Measurements from ENCODE around the gene UVSSA.

The UVSSA gene

DNA sequence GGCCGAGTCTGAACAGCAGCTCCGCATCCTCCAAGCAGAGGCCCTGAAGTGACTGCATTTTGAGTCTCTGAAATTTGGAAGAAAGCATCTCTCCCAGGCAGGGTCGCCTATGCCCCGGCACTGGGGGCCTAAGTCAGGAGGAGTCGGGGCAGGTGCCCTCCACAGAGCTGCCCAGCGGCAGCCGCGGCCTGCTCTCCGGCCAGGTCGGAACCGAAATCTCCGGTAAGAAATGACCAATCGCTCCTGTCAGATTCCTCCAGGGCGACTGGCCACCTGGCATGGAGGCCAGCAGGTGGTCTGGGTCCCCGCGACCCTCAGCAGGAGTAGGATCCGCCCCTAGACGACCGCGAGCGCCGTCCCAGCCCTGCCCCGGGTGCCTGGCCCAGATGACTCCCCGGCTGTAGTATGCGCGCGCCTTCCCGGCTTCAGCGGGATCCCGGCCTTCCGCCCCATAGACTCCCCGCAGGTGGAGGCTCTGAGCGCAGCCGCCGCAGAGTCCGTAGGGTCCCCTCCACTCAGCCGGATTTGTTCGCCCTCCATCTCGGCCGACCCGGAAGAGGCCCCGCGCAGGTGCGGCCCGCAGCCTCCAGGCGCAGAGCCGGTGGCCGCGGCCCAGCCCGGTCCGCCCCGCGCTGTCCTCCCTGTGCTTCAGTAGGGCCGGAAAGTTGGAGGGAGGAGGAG, 57.7 kb downstream of the UVSSA start:
- no peak for DNase-seq (ENCODE audit: low read depth in 2 of 3, low spot score in 1 of 3)

DNA sequence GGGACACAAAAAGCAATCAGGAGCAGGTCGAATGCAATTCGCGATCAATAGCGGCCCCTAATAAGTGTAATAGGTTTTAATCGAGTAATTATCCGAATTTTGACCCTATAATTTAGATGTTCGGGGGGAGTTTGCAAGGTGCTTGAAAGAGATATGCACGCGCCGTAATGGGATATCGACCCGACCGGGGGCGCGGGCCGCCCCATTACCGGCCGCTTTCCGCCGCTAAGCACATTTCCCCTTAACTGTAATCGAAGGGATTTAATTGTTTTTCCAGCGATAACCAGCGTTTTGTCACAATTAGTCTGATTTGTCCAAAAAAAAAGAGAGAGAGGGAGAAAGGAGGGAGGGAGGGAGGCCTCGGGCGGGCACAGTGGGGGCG, 58.2 kb downstream of the UVSSA start:
- DNase-seq (ENCODE audit: low read depth in 2 of 3, low spot score in 1 of 3): no peak

DNA sequence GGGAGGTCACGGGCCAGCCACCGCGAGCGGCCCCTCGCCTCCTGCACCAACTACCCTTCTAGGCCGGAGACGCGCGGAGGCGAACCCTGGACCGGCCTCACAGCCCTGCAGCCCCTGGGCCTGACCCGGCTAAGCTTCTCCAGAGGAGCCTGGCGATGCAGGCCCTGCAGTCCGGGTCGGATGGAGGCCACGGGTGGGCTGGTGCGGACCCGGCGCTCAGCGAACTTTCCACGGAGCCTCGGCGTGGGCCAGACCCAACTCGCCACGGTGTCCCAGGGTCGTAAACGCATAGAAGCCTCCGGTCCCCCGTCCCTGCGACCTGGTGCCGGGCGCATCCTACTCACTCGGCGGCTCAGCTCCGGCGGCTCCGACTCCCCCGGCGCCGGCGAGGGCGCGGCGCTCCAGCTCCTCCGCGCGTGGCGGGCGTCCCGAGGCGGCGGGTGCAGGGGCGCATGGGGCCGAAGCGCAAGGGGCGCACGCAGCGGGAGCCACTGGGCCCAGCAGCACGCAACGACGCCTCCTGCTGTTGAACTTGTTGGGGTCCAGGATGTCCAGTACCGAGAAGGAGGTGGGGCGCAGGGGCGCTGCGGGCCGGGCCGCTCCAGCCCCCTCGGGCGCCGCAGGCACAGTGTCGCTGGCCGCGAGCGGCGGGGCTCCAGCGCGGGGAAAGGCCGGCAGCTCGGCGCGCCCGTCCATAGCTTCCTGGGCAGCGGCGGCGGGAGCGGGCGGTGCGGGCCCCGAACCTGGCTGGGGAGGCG, 58.8 kb downstream of the UVSSA start:
- DNase-seq (ENCODE audit: low read depth in 2 of 3, low spot score in 1 of 3): no peak

DNA sequence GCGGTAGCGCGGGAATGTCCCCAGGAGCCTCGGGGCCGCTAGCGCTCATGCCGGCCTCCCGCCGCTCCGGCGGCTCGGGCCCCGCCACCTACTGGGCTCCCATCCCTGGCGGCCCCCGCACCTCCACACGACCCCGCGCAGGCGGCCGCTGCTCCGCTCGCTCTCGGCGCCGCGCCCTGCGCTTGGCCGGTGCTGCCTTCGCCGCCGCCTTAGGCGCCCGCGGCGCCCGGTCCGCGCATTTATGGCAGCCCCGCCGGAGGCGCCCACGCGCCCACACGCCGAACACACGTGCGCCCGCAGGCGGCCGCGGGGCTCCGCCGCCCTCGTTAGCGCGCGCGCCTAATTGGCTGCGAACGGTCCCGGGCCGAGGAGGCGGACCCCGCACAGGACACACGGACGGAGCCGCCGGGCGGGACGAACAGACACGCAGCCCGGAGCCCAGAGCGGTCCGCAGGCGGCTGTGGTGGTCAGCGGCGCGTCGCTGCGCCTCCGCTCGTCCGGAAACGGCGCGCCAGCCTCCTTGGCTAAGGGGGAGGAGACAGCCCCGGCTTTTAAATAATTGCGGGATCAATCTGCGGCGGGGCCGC, 59.5 kb downstream of the UVSSA start, which contains the start of gene NKX1-1:
Gene NKX1-1, minus strand, starts transcription at position 49 of the 587 bp plus-strand sequence. Its CDS starts 0 bp downstream, at position 49.
- no peak for DNase-seq (ENCODE audit: low read depth in 2 of 3, low spot score in 1 of 3)

DNA sequence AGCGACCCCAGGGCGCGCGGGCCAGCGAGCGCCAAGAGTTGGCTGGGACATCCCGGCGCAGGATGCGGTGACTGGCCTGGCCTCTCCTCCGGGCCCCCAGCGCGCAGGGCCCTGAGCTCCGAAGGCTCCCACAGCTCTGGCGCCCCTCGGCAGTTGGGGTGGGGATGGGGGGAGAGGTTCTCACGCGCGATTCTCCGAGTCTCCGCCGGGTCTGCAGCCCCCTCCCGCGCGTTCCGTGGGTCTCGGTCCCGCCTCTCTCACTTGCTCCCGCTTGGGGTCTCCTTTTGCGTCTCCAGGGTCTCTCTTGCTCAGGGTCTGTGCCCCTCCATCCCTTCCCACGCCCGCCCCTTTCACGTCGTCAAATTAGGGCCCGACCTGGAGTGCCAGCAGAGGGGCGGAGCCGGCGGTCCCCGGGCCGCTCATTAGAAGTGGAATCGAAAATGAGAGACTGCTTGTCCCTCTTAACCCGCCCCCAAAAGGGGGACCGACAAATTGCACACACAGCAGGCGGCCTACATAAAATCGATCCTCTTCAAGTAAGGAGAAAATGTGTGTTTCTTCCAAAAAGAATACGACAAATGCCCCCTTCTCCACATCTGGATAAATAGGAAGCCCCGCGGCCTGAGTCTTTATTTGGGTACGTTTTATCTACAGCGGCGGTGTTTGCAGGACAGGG, 60.1 kb downstream of the UVSSA start:
- no peak for DNase-seq (ENCODE audit: low read depth in 2 of 3, low spot score in 1 of 3)

DNA sequence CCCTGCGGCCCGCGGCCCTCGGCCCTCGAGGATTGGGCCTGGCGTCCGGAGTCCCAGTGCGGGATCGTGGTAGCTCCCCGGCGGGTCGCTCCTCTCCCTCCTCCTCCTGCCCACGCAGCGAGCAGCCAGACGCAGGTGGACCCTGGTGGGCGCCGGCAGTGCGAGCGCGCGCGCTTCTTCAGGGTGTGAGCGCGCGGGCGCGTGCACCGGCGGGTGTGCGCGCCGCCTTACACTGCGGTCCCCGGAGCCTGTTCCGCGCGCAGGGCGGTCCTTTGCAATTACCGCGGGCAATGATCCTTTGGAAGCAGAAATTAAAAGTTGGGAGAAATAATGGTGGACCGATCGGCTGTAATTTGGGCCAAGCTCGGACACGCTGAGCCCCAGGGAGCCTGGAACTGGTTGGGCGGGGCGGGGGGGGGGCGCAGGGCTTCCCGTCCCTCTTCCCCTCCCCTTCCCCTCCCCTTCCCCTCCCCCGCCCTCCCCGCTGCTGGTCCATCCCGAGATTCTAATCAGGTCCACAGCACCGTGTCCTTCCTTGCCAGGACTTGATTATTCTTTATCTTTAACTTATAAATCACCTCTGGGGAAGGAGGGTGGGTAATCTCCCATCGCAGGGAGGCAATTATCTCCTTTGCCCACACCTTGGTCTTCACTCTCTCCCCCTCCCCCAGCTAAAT, 60.8 kb downstream of the UVSSA start:
- DNase-seq (ENCODE audit: low read depth in 2 of 3, low spot score in 1 of 3): no peak

DNA sequence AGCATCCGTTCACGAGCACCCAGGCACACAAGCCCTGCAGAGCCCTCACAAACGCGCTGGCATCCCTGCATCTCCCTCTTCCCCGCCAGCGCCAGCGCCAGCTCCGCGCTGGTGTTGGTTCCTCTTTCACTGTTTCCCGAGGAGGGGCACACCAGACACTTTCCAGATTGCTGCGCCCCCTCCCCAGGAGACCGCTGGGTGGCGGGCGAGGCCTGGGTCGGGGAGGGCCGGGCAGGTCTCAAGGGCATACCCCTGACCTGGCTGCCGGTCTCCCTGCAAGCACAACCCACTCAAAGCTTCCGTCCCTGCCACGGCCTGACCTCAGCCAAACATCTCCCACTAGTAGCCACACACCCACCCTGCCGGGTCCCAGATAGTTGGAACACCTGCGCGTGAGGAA, 61.4 kb downstream of the UVSSA start:
- DNase-seq (ENCODE audit: low read depth in 2 of 3, low spot score in 1 of 3): no peak

DNA sequence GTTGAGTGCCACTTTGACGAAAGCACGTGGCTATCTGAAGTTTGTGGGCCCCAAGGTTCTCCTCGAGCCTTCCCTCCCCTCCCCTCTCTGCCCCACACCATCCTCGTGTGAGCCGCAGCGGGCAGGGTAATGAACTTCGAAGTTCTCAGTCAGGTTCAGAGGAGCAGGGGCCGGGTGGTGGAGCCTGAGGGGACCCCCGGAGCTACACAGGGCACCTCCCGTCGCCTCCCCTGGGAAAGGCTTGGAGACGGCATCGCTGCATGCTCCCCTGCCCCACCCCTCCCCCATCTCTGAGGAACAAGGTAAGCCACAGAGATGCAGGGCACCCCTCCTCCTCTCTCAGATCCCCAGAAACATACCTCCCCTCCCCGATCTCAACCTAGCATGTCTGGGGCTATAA, 62.1 kb downstream of the UVSSA start:
- DNase-seq (ENCODE audit: low read depth in 2 of 3, low spot score in 1 of 3): no peak

DNA sequence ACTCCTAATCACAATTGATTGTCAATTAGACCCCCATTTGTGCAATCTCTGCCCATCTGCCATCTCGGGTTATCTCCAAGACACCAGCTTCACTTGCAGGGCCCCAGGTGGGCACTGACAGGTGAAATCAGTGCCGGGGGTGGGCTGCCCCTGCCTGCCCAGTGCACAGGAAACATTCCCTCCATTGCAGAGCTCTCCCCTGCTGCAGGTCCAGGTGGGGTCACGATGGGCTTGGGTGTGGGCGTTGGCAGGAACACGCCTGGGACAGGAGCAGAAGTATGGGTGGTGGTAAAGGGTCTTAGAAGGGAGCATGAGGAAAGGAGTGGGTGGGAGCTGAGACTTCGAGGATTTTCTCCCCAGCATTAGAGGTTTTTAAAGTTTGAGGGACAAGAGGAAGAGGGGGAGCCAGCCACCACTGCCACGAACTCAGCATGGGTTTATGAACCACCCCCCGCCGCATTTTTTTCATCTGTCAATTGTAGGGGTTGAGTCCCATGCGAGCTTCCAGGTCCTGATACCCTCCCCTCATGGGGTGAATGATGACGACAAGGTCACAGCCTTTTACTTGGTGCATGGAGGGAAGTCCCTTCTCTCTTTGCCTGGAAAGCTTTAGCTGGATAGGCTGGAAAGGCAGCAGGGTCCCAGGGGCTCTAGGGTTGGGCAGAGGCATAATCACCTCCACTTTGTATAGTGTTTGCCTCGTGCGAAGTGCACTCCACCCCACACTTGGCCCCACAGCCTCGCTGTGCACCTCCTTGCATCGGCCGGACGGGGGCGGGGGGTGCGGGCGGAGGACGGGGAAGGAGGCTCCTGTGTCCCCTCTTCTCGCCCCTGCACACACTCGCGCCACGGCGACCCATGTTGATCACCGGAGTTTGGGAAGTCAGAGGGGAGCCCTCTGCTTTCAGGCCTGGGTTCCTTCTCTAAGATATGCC, 62.8 kb downstream of the UVSSA start:
- no peak for DNase-seq (ENCODE audit: low read depth in 2 of 3, low spot score in 1 of 3)

DNA sequence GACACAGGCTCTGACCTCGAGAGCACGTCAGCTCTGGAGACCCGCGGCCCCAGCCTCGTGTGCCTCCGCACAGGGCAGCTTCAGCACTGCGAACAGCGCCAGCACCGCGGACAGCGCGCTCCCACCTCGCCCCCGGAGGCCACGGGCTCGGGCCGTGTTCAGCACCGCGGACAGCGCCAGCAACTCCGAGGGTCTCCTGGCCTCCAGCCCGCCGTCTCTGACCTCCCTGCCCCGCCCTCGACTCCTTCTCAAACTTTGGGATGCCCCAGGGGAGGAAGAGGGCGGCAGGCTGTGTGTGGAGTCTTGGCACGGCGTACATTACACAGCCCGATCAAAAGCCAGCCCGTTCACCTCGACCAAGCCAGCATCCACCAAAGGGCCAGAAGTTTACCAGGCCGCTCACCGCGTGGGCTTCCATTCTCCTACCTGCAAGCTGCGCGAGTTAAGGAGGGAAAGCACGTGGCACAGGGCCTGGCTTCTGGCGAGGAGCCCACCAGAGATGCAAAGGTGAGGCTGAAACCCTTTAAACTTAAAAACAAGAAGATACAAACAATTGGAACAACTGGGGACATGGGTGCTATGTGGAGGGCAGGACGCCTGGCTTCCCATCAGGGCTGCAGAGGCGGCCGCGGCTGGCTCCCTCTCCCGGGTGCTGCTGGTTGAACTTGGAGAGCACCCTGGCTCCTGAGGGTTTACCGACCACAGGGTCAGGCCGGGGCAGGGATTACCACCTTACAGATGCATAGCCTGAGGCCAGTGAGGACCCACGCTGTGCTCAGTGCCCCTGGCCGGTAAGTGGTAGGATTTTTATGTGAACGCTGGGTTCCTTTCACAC, 63.7 kb downstream of the UVSSA start:
- peak in 1 of 3 donors; percentile 31 for DNase-seq (ENCODE audit: low read depth in 2 of 3, low spot score in 1 of 3)

DNA sequence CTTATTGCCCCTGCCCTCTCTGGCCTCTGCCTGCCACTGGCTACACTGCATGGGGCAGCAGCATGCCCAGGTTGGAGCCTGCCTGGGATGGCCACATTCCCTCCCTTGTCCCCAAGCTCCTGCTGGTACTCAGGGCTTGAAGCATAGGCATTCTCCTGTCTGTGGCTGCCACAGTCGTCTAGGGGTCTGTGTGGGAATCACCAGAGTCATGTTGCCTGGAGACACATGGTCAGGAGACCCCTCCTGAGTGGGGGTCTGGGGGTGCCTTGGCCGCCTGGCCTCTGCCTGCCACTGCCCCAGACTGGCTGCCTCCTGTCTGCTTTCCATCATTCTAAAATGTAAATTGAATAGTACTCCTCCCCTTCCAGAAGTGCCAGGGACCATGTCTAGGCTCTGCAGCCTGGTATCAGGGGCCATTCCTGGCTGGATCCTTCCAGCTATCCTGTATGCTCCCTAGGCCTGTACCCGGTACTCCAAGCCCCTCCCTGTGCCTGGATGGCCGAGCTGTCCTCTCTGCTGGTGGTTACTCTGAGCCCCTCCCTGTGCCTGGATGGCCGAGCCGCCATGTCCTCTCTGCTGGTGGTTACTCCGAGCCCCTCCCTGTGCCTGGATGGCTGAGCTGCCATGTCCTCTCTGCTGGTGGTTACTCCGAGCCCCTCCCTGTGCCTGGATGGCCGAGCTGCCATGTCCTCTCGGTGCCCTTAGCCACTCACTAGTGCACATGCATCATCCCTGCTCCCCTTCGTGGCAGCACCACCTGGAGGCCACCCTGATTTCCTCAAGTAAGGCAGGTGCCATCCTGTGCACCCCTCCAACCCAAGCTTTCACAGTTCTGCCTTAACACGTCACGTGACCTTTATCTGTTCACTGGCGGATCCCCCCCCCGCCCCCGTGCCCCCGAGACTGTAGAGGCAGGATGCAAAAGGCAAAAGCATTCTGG, 64.7 kb downstream of the UVSSA start:
- DNase-seq (ENCODE audit: low read depth in 2 of 3, low spot score in 1 of 3): no peak

DNA sequence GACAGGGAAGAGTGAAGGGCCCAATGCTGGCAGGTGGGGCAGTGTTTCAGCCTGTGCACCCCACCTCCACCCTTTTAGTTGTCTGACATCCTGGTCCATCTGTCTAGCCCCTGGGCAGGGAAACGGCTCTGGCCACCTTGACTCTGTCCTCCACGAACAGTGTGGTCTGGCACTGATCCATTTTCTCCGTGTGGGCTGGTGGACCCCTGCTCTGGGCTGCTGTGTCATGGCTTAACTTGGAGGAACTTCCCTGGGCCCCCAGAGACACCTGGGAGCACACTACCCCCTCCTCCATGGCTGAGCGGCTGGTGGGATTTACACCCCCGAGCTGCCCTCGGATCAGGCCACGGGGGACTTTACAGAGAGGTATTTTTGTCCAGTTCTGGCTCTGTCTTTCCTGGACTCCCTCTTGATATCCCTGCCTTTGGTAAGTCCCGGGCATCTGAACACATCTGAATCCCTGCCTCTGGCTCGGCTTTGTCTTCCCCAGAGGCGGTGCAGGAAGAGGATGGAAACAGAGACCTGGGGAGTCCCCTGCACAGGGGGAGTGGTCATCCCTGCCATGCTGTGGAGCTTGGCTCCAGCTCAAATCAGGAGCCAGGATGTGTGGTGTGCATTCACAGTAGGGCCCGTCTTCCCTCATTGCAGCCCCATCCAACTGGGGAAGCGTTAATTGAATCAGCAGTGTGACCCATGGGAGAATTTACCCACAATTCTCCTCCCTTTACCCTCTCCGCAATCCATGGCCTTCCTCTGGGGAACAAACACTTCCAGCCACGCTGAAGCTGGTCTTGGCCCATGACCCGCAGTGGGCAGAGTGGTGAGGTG, 65.6 kb downstream of the UVSSA start:
- no peak for DNase-seq (ENCODE audit: low read depth in 2 of 3, low spot score in 1 of 3)

DNA sequence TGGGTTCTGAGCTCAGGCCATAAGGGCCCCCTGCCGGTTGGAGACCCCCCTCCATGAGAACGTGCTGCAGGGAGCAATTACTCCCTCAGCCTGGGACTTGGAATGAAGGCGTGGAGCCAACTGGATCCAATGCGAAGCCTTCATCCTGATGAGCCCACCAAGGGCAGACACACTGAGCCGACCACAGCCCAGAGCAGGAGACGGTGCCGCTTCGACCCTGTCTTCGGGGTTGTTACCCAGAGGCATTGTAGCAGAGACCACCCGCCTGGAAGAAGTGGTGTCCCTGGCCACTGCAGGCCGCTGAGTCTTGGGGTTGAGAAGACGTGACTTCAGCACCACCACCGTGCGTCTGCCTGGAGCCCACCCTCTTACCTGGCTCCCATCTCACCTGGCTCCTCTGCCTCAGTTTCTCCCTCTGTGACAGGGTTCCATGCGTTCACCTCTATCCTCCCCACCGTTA, 66.2 kb downstream of the UVSSA start:
- DNase-seq (ENCODE audit: low read depth in 2 of 3, low spot score in 1 of 3): no peak

DNA sequence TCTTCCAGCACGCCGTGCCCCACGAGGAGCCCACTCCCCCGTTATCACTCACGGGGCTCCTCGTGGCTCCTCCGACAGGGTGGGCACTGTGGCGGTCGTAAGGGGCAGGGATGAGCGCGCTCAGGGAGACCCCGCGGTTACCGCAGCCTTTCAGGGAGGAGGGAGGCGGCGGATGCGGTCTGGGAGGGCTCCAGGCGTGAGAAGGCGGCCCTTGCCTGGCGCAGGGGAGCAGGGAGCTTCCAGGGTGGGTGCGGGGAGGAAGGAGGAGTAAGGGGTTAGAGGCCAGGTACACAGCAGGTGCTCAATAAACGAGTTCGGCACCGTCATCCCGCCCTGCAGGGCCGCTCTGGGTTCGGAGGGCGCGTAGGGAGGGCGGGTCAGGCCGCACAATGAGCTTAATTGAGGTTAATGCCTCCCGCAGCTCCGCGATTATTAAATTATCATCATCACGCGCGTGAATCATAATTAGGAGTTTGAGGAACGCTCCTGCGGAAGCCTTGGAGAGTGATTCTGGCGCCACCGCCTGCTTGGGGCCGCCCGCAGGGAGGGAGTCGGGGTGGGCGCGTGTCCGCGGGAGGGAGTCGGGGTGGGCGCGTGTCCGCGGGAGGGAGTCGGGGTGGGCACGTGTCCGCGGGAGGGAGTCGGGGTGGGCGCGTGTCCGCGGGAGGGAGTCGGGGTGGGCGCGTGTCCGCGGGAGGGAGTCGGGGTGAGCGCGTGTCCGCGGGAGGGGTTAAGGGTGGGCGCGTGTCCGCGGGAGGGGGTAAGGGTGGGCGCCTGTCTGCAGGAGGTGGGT, 66.9 kb downstream of the UVSSA start:
- no peak for DNase-seq (ENCODE audit: low read depth in 2 of 3, low spot score in 1 of 3)

DNA sequence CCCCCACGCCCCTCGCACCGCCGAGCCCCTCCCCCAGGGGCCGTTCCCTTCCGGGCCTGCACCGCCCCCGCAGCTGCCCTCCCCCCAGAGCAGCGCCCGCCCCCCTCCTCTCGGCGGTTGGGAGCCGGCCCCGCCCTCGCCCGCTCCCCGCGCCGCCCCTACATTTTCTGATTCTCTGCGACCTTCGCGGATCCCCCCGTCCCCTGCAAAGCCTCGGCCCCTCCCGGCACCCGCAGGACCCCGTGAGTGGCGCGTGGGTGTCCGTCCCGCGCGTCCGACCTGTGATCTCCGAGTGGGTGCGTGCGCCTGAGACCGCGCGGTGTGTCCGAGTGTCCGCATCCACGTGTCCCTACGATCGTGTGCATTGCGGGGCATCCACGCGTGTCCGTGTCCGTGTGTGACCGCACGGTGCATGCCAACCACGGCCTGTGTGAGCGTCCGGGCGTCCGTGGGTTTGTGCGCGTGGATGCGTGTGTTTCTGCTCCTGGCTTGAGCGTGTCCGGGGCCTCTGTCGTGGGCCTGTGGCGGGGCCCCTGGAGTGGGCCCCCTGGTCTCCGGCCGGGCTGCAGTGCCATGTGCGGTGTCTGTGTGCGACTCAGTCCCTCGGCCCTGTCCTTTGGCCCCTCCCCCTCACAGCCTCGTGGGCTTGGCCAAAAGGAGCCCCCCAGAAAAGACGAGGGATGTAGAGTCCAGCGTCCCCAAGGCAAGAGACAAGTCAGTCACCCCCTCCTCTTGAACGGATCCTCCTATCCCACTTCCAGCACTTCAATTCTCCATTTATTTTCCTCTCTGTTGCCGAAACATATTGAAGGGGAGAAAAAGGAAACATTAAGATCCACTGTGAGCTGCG, 68.0 kb downstream of the UVSSA start:
- no peak for DNase-seq (ENCODE audit: low read depth in 2 of 3, low spot score in 1 of 3)

DNA sequence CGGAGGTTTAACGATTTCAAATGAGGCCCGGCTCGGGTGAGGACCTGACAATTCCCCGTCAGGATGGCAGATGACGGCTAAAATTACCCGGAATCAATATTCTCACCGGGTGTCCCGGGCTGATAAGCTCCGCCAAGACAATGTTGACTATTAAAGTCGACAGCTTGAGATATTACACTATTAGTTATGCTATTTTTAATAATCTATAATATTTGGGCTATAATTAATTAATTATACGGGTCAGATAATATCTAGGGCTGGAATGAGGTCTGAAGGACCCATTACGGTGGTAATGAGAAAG, 68.6 kb downstream of the UVSSA start:
- no peak for DNase-seq (ENCODE audit: low read depth in 2 of 3, low spot score in 1 of 3)
